22Rv1 (cell line): Measurements from ENCODE around the gene TMEM87A.

Source experiments
- CTCF ChIP-seq: fragments of 450-650 bp; IDR thresholded peaks from 2 replicates; pipeline ENCODE4 v1.5.1; 2017; ENCODE audit warnings: mild to moderate bottlenecking
- ZFX ChIP-seq: fragments of 450-650 bp; IDR thresholded peaks from 2 replicates; pipeline ENCODE4 v1.6.1; 2017; ENCODE audit warnings: antibody characterized with exemption, borderline replicate concordance

- TF ChIP-seq CTCF (no peak), ZFX (no peak)
Observed at GRCh38 chr15:42163291-42163690, 109.9 kb downstream of the TMEM87A start.
